Neural cell (in vitro differentiated cells): Measurements from ENCODE around the gene TMEM220. TPM values are rescaled to one million over a fixed set of nuclear protein-coding genes. Genes with fewer than 3 reads are reported as not detected.

Source experiments
- H2AFZ ChIP-seq: fragments of 200-600, 300-800 bp; sonication (generic), shearing (Covaris generic); 2 replicates; pipeline ENCODE4 v1.6.0; 2014; ENCODE audit warnings: low read depth, mild to moderate bottlenecking, antibody characterized with exemption, low read length, moderate library complexity
- H3F3A ChIP-seq: fragments of 200-600 bp; shearing (Covaris generic); 2 replicates; pipeline ENCODE4 v1.6.1; 2016; ENCODE audit warnings: mild to moderate bottlenecking, moderate library complexity, mixed read lengths, antibody characterized with exemption, low read length; ENCODE audit not compliant: insufficient read depth, poor library complexity, severe bottlenecking
- H3K27ac ChIP-seq: fragments of 200-600, 300-800 bp; sonication (generic), shearing (Covaris generic); 2 replicates; pipeline ENCODE4 v1.5.1; 2014; ENCODE audit warnings: mild to moderate bottlenecking, low read length, moderate library complexity
- H3K27me3 ChIP-seq: fragments of 300-800, 200-600 bp; sonication (generic), shearing (Covaris generic); 2 replicates; pipeline ENCODE4 v1.6.0; 2014; ENCODE audit warnings: mild to moderate bottlenecking, low read depth, low read length, moderate library complexity; ENCODE audit not compliant: insufficient read depth
- H3K36me3 ChIP-seq: fragments of 300-800, 200-600 bp; sonication (generic), shearing (Covaris generic); 2 replicates; pipeline ENCODE4 v1.5.1; 2014; ENCODE audit warnings: mild to moderate bottlenecking, antibody characterized with exemption, low read length, moderate library complexity; ENCODE audit not compliant: insufficient read depth
- H3K4me2 ChIP-seq: fragments of 300-800, 200-600 bp; sonication (generic), shearing (Covaris generic); 2 replicates; pipeline ENCODE4 v1.6.0; 2014; ENCODE audit warnings: mild to moderate bottlenecking, low read length
- H3K4me3 ChIP-seq: fragments of 300-800, 200-600 bp; sonication (generic), shearing (Covaris generic); 2 replicates; pipeline ENCODE4 v1.5.1; 2014; ENCODE audit warnings: mild to moderate bottlenecking, low read length, moderate library complexity
- H3K79me2 ChIP-seq: fragments of 200-600 bp; shearing (Covaris generic); replicated peaks from 2 replicates; pipeline ENCODE4 v1.6.0; 2014; ENCODE audit warnings: mild to moderate bottlenecking, low read length, moderate library complexity; ENCODE audit not compliant: insufficient read depth
- H3K9ac ChIP-seq: fragments of 300-800, 200-600 bp; sonication (generic), shearing (Covaris generic); 2 replicates; pipeline ENCODE4 v1.6.1; 2016; ENCODE audit warnings: mild to moderate bottlenecking, low read length, mixed read lengths
- H3K9me2 ChIP-seq: fragments of 200-600 bp; shearing (Covaris generic); 2 replicates; pipeline ENCODE4 v1.6.1; 2016; ENCODE audit warnings: mild to moderate bottlenecking, low read length, mixed read lengths; ENCODE audit not compliant: insufficient read depth
- H3K9me3 ChIP-seq: fragments of 200-600, 300-800 bp; sonication (generic), shearing (Covaris generic); 2 replicates; pipeline ENCODE4 v1.6.1; 2016; ENCODE audit warnings: mild to moderate bottlenecking, mixed run types, low read length, moderate library complexity, mixed read lengths
- H4K20me1 ChIP-seq: fragments of 200-600 bp; shearing (Covaris generic); 2 replicates; pipeline ENCODE4 v1.6.1; 2016; ENCODE audit warnings: mild to moderate bottlenecking, mixed run types; ENCODE audit not compliant: insufficient read depth
- CTCF ChIP-seq: fragments of 450-650 bp; IDR thresholded peaks from 2 replicates; pipeline ENCODE4 v1.5.1; 2014; ENCODE audit warnings: antibody characterized with exemption, mild to moderate bottlenecking, moderate library complexity; ENCODE audit not compliant: poor library complexity, severe bottlenecking
- EP300 ChIP-seq: fragments of 450-650 bp; conservative IDR thresholded peaks from 2 replicates; pipeline ENCODE4 v1.6.1; 2014; ENCODE audit warnings: antibody characterized with exemption, mild to moderate bottlenecking, moderate library complexity; ENCODE audit not compliant: poor library complexity, severe bottlenecking
- EZH2 ChIP-seq: fragments of 200-600, 300-800 bp; shearing (Covaris generic), sonication (generic); IDR thresholded peaks from 2 replicates; pipeline ENCODE4 v1.6.1; 2014; ENCODE audit warnings: antibody characterized with exemption, low read length, borderline replicate concordance, mild to moderate bottlenecking; ENCODE audit not compliant: insufficient read depth, poor library complexity, severe bottlenecking
- MXI1 ChIP-seq: fragments of 450-650 bp; conservative IDR thresholded peaks from 2 replicates; pipeline ENCODE4 v1.6.1; 2014; ENCODE audit warnings: antibody characterized with exemption, mild to moderate bottlenecking; ENCODE audit not compliant: poor library complexity, severe bottlenecking
- POLR2AphosphoS5 ChIP-seq: IDR thresholded peaks from 2 replicates; pipeline ENCODE4 v1.6.1; 2012
- RAD21 ChIP-seq: fragments of 450-650 bp; conservative IDR thresholded peaks from 2 replicates; pipeline ENCODE4 v1.6.1; 2014; ENCODE audit warnings: antibody characterized with exemption, mild to moderate bottlenecking, moderate library complexity
- REST ChIP-seq: IDR thresholded peaks from 2 replicates; pipeline ENCODE4 v1.6.1; 2012; ENCODE audit warnings: borderline replicate concordance
- SMC3 ChIP-seq: fragments of 450-650 bp; conservative IDR thresholded peaks from 2 replicates; pipeline ENCODE4 v1.6.1; 2014; ENCODE audit warnings: antibody characterized with exemption, mild to moderate bottlenecking, moderate library complexity; ENCODE audit not compliant: poor library complexity
- TAF1 ChIP-seq: IDR thresholded peaks from 2 replicates; pipeline ENCODE4 v1.6.1; 2012; ENCODE audit warnings: low read depth
- polyA plus RNA-seq: library from polyadenylated mRNA; depleted of rRNA; stranded (reverse); fragments of >200 nt; gene quantifications from 2 replicates; pipeline ENCODE4 v1.2.3, GENCODE V29; 2014

The TMEM220 gene
- polyA plus RNA-seq, 1 donor from 2014 or later: not detected

- H3K4me2 ChIP-seq: no peak overlapping the region
- peaks cover 14% of the 10 kb centered on the region for H3K36me3 ChIP-seq
- H4K20me1 ChIP-seq: no peaks in the 10 kb centered on the region
- no peak overlapping the region for H3K9ac ChIP-seq
- H3K9me3 ChIP-seq: no peaks in the 10 kb centered on the region
- no peak overlapping the region for H2AFZ ChIP-seq
- no peak for TF ChIP-seq TAF1
- TF ChIP-seq EP300: no peak
- TF ChIP-seq RAD21: no peak
- TF ChIP-seq POLR2AphosphoS5: no peak
- no peak for TF ChIP-seq SMC3
- no peak for TF ChIP-seq MXI1
- no peak for TF ChIP-seq EZH2
- TF ChIP-seq CTCF: no peak
- TF ChIP-seq REST: no peak
- H3F3A ChIP-seq: no peaks in the 10 kb centered on the region
- H3K4me3 ChIP-seq: no peak overlapping the region
- no peaks in the 10 kb centered on the region for H3K27me3 ChIP-seq
- H3K79me2 ChIP-seq: peaks cover 5% of the 10 kb centered on the region
- no peak overlapping the region for H3K27ac ChIP-seq
- no peaks in the 10 kb centered on the region for H3K9me2 ChIP-seq
Measured at GRCh38 chr17:10687499-10687898, 42.3 kb downstream of the TMEM220 start.

- H3K36me3 ChIP-seq: peaks cover 5% of the 10 kb centered on the region
- H3K27me3 ChIP-seq: no peaks in the 10 kb centered on the region
- no peaks in the 10 kb centered on the region for H3K79me2 ChIP-seq
- no peaks in the 10 kb centered on the region for H4K20me1 ChIP-seq
- no peaks in the 10 kb centered on the region for H3K9me3 ChIP-seq
- H2AFZ ChIP-seq: no peak overlapping the region
- no peaks in the 10 kb centered on the region for H3K9me2 ChIP-seq
- H3K27ac ChIP-seq: no peak overlapping the region
- no peak overlapping the region for H3K4me3 ChIP-seq
- no peak overlapping the region for H3K9ac ChIP-seq
- no peak overlapping the region for H3K4me2 ChIP-seq
- no peaks in the 10 kb centered on the region for H3F3A ChIP-seq
- no peak for TF ChIP-seq MXI1
- TF ChIP-seq CTCF: peak; percentile 60
- no peak for TF ChIP-seq TAF1
- TF ChIP-seq RAD21: peak; percentile 39
- peak; percentile 49 for TF ChIP-seq SMC3
Measured at GRCh38 chr17:10683853-10684252, 46.0 kb downstream of the TMEM220 start.
